GM08714 (cell line): ENCODE data around the gene ZNF576.
A peak's percentile ranks its signal among the peaks of the same experiment; 100 is the strongest.
"Not testable (repeated sequence)": the region's sequence is repeated elsewhere in the genome, so short reads cannot be mapped to it uniquely, and the experiment has no call there.

Experiments
- H3K4me3 ChIP-seq: fragments of 200-500 bp; sonication (Bioruptor generic); 2 replicates; pipeline ENCODE4 v1.5.1; 2014; ENCODE audit warnings: mild to moderate bottlenecking, low read length, inconsistent platforms
- ZNF274 ChIP-seq: IDR thresholded peaks from 2 replicates; pipeline ENCODE4 v1.6.1; 2012; ENCODE audit warnings: mild to moderate bottlenecking, low read depth, low read length

The ZNF576 gene

GRCh38 chr19:43563816-43564457 is 32.5 kb upstream of the ZNF576 start:
- no peak for TF ChIP-seq ZNF274
- H3K4me3 ChIP-seq = no peak overlapping the region

DNA sequence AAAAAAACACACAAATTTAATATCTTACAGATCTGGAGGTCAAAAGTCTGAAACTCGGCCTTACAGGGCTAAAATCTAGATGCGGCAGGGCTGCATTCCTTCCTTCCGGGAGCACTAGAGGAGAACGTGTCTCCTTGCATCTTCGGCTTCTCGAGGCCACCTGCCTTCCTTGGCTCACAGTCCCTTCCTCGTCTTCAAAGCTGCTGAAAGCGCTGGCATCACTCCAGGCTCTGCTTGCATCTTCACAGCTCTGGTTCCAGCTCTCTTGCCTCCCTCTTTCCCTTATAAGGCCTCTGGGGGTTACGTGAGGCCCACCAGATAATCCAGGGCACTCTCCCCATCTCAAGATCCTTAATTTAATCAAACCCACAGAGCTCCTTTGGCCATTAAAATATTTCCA is 31.6 kb upstream of the ZNF576 start:
- no peak overlapping the region for H3K4me3 ChIP-seq
- no peak for TF ChIP-seq ZNF274

DNA sequence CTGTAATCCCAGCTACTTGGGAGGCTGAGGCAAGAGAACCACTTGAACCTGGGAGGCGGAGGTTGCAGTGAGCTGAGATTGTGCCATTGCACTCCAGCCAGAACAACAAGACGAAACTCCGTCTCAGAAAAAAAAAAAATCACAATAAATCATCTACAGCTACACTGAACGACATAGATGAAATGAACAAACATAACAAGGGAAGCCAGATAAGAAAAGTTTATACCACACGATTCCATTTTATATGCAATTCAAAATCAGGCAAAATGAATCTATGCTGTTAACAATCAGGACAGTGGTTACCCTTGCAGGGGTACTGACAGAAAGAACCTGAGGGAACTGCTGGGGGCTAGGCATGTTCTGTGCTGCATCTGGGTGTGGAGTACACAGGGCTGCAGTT is 26.7 kb upstream of the ZNF576 start:
- TF ChIP-seq ZNF274 = no peak
- H3K4me3 ChIP-seq = no peak overlapping the region

DNA sequence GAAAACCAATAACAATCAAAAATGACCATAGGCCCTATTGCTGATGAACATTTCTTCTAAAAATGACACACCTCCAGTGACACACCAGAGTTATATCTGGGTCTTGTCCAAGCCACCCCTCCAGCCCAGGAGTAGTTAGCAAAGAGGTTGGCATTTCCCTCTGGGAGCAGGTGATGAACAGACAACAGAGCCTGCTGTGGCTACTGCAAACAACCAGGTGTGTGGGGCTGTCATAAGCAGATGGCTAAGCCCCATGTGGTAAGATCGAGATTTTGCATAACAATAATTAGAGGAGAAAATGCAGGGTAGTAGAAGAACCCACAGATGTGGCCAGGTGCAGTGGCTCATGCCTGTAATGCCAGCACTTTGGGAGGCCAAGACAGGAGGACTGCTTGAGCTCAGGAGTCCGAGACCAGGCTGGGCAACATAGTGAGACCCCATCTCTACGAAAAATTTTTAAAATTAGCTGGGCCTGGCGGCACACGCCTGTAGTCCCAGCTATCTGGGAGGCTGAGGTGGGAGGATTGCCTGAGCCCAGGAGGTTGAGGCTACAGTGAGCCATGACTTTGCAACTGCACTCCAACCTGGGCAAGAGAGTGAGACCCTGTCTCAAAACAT is 26.1 kb upstream of the ZNF576 start:
- TF ChIP-seq ZNF274 = no peak
- H3K4me3 ChIP-seq = no peak overlapping the region

DNA sequence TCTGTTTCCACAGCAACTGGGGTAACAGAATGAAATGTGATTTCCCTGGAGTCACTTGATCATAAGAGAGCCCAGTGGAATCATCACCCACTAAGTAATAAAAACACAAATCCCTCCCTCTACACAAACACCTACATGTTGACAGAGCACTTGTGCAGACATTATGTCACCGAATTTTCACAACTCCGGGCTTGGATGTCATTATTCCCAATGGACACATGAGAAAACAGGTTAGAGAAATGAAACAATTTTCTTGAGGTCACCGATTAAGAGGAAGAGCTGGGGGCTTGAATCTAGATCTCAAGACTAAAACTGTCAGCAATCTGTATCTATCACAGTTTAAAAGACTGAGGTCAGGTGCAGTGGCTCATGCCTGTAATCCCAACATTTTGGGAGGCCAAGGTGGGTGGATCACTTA is 24.2 kb upstream of the ZNF576 start:
- TF ChIP-seq ZNF274 = no peak
- H3K4me3 ChIP-seq = no peak overlapping the region

DNA sequence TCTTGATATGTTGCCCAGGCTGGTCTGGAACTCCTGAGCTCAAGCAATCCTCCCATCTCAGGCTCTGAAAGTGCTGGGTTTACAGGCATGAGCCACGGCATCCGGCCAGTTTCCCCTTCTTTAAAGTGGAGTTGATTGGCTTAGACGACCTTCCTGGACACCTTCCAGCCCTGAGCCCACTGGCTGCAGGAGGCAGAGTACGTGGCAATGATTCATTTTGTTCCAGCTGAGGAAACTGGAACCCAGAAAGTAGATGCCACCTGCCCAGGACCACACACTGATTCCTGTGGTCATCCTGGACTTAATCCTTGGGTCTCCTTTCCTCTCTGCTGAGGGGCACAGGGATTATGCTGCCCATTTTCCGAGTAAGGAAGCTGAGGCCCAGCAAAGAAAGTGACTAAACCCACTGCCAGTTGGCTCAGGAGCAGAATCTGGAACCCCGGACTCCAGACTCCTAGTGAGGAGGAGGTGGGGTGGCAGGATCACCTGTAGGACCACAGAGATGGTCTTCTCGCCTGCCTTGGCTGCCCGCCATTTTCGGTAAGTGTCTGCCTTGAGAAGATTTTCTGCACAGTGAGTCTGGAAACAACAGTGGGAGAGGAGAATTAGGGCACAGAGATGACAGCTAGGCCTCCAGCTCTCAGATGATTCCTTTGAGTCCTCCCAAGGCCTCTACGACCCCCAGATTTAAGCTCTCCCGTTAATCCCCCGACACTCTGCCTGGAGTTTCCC is 21.8 kb upstream of the ZNF576 start:
- no peak for TF ChIP-seq ZNF274
- peak overlapping the region; percentile 96 for H3K4me3 ChIP-seq

GRCh38 chr19:43575156-43575950 is 21.0 kb upstream of the ZNF576 start, which contains the start of the genes PINLYP and XRCC1:
Gene PINLYP, plus strand, starts transcription at chr19:43575801. Its CDS starts 1,391 bp downstream, at chr19:43577192.
Gene XRCC1, minus strand, starts transcription at chr19:43575527. Its CDS starts 69 bp downstream, at chr19:43575458.
- no peak for TF ChIP-seq ZNF274
- H3K4me3 ChIP-seq = peak within 1 kb of the TSS; percentile 96

DNA sequence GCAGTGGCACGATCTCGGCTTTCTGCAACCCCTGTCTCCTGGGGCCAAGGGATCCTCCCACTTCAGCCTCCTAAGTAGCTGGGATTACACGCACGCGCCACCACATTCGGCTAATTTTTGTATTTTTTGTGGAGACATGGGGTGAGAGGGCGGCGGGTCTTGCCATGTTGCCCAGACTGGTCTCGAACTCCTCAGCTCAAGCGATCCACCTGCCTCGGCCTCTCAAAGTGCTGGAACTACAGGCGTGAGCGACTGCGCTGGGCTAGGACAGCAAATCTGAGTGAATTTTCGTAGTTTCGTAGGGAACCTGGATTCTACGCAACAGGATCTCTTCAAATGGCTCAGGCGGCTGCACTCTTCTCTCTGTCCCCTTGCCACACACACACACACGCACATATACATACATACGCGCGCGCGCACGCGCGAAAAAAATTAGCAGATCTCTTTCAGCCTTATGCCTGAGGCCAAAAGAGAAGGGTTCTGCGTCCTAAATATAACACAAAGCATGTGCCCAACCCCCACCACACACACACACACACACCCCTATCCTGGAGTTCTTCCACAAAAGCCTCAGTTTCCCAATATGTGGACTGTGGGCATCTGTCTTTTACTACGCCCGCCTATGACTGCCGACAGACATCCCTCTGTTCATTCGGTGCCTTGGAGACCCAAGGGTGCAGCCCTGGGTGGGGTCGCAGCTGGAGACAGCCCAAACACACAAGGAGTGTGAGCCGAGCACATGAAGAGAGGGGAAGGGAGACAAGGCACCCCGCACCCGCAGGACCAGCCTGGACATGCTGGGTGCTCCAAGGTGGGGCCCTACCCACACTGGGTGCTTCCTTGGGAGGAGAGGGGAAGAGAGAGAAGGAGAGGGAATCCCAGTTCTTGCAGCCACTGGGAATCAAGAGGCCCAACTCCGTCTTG is 20.2 kb upstream of the ZNF576 start:
- no peak for TF ChIP-seq ZNF274
- peak overlapping the region; percentile 48 for H3K4me3 ChIP-seq

DNA sequence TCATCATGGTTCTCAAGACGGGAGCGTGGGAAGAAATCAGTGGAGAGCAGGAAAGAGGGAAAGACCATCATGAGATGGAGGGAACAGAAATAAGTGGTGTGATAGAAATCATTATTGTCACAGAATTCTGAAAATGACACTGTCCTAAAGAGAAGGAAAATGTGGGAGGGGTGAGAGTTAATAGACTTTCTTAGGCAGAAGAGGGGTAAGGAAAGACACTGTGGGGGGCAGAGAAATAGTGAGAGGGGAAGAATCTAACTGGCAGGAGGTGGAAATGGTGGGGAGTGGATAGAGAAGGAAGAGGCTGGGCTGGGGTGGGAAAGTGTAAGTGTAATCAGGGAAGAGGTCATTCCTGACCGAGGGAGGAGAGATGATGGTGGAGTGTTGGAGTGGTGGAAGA is 17.6 kb upstream of the ZNF576 start:
- no peak overlapping the region for H3K4me3 ChIP-seq

GRCh38 chr19:43581467-43581866 is 14.9 kb upstream of the ZNF576 start:
- H3K4me3 ChIP-seq = peak overlapping the region; percentile 78; the same call in 1 of the 2 replicates
- no peak for TF ChIP-seq ZNF274

More for the DNA sequence above, 17.6 kb upstream of the ZNF576 start:
- TF ChIP-seq ZNF274 = no peak

- peak overlapping the region; percentile 78; the same call in 1 of the 2 replicates for H3K4me3 ChIP-seq
- no peak for TF ChIP-seq ZNF274
Measured at GRCh38 chr19:43582495-43582894, 13.9 kb upstream of the ZNF576 start.

DNA sequence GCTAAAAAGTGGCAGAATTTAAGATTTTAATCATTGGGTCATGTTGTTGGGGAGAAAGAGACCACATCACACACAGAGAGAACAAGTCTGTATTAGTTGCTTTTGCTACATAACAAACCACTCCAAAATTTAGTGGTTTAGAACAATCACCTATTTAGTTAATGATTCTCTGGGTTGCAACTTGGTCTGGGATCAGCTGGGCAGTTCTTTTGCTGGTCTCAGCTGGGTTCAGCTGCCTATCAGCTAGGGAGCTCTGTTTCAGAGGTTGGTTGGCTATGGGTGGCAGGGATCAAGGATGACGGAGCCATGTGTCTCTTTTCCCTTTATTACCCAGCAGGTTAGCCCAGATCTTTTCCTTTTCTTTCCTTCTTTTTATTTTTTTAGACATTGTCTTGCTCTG is 11.9 kb upstream of the ZNF576 start:
- peak overlapping the region; percentile 8; the same call in 1 of the 2 replicates for H3K4me3 ChIP-seq
- TF ChIP-seq ZNF274 = no peak

- no peak overlapping the region for H3K4me3 ChIP-seq
Measured at GRCh38 chr19:43586346-43586745, 10.0 kb upstream of the ZNF576 start.

GRCh38 chr19:43587029-43587428 is 9.4 kb upstream of the ZNF576 start:
- H3K4me3 ChIP-seq = not testable (repeated sequence)

More at GRCh38 chr19:43586346-43586745, 10.0 kb upstream of the ZNF576 start:
- TF ChIP-seq ZNF274 = no peak
